Fibroblast of skin of right quadriceps (primary cell): Measurements from ENCODE around the gene KCNQ1.

Source experiments
- DNase-seq: peaks from one replicate; pipeline ENCODE4 v3.0.0-alpha.2; 2013

KCNQ1 gene

DNA sequence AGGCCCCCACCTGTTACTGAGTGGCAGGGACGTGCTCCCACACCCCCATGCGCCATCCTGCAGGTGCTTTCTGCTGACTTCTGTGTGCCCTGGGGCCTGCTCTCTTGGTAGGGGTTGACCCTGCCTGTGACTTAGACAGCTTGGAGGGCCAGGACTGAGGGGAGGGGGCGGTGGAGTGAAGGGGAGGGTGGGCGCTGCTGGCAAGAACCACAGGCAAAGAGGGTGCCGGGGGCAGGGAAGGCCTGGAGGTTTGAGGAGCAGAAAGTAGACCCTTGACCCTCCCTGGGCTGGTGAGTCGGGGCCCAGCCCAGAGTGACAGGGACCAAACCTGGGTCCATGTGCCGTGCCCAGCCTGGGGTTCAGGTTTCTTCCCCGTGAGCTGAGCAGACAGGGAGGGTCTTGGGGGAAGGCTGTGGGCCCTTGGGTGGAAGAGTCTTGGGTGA lies 17.8 kb downstream of the KCNQ1 start:
- DNase-seq = no peak

DNA sequence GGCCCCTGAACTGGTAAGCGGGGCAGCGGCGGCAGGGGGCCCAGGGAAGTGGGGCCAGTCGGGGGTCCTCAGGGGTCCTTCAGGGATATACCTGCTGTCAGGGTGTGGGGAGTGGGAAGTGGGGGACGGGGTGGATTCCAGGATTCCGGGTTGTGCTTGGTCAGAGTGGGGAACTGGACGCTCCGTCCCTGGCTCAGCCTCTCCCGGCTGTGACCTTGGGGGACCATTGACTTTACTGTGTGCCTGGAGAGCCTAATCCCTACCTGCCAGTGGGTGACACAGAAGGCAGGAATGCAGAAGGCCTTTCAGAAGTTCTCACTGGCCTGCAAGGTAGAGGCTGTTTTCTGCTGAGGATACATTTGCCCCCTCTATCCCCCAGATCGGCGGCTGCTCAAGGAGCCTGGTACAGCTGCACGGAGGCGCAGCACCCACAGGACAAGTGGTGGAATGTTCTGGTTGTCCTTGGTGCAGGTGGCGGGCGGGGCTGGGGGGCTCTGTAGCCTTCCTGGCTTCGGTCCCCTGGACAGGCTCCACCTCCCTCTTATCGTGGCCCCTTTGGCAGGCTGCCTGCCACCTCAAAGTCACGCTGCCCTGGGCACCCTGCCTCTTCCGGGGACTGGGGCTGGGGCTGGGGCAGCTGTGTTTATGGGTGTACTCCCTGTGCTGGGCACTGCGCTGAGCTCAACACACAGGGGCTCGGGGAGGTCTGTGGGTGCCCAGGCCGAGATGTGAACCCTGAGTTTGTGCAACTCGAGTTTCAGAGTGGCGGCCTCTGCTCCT lies 18.4 kb downstream of the KCNQ1 start:
- no peak for DNase-seq

DNA sequence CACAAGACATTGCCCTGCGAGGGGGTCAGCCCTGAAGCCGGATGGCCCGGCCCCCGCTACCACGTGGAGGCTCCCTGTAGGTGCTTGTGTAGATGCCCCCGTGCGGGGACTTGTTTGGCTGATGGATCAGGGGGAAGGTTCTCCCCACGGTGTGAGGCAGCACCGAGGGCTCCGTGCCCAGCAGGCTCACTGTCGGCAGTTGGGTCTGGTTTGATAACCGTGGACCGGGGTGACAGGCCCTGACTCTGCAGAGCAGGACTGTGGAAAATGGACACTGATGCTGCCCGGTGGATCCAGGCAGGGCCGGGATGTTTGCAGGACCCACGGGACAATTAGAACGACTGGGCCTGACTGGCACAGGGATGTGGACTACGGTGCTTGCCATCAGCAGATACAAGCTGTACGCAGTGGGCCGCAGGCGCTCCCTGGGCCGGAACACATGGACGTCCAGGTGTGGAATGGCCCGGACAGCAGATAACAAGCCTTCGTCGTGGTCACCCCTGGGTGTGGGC lies 19.0 kb downstream of the KCNQ1 start:
- no peak for DNase-seq

DNA sequence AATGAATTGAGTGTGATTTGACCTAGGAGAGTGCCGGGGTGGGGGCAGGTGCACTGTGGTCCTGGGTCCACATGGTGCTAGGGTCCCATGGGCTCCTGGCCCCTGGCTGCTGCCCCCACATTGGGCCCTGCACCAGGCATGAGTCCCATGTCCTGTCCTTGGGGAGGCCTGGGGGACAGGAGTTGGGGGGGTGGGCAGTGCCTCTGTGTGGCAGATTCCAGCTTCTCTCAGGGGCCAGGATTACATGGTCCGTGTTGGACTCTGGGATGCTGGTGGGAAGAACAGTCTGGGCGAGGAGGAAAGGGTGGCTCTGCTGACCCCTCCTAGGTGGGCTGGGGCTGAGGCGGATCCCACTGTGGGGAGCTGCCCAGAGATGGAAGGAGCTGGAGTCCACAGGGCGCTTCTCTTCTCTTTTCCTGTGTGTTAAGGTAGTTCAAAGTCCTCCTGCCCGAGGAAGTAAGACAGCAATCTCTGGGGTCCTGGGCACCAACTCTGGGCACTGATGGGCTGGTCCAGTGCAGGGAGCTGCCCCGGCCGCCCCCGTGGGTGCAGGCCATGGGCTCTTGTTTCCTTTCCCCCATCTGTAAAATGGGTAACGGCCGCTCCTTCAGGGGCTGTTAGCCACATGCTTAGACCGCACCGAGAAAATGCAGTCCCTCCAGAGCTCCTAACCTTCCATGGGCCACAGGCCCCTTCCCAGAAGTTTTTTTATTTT lies 19.8 kb downstream of the KCNQ1 start:
- no peak for DNase-seq

DNA sequence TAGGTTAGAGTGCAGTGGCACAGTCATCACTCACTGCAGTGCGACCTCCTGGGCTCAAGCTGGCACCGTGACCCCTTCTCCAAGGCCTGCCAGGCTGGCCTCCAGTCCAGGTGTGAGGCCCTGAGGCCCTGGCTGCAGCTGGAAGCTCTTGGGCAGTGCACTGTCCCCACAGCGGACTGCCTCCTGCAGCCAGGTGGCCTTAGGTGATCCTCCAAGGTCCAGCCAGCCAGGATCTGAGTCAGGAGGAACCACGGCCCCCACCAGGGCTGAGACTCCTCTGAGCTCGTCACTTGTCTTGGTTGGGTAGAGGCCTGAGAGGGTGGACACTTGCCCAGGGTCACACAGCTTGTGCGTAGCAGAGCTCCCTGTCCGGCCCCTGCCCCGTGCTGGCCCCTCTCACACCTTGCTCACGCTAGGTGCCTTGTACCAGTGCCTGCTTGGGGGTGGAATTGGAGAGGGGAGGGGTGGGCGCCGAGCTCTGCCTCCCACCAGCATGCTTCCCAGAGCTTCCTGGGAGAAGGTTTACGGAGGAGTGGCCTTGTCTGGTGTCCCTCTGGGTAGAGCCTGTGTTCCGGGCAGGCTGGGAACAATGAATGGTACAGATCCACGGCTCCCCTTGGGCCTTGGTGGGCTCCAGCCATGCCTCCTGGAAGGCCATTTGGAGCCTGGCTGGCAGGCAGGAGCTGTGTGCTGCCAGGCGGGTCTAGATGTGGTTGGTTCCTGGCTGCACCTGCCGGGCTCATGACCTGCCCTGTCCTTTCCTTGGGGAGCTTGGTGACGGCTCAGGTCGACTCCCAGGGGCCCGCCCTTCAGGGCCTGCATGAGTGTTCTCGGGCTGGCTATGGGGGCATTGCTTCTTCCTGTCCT lies 20.6 kb downstream of the KCNQ1 start:
- no peak for DNase-seq

- no peak for DNase-seq
Observed at GRCh38 chr11:2466069-2466801, 21.4 kb downstream of the KCNQ1 start.

DNA sequence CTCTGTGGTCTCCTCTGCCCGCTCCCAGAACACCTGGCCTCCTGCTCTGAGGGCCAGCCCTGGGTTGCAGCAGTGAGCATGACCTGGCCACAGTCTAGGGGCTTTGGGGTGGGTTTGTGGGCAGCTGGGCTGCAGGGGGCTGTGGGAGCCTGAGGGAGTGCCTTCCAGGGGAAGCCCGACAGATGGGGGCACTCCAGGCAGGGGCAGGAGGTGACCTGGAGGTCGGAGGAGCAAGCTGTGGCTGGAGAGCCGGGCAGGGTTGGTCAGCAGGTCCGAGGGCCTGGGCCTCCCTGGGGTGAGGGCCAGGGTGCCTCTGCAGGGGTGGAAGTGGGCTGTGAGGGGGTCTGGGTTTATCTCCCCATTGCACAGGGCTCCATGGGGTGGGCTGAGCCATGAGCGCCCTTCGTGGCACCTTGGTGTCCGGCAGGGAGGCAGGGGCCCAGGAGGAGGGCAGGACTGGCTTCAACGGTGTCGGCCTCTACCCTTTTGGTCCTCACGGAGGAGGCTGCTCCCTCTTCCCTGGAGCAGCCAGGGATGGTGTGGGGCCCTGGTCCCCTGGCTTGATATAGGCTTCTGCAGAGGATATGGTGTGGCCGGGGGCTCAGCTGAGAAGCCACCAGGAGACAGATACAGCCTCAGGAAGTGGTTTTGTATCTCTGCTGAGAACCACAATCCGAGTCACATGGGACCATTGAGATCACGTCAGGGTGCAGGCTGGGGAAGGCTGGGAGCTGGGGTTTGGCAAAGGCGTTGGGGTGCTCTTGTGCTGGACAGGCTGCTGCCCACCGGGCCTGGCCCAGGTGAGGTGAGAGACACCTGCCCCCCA lies 22.3 kb downstream of the KCNQ1 start:
- no peak for DNase-seq

DNA sequence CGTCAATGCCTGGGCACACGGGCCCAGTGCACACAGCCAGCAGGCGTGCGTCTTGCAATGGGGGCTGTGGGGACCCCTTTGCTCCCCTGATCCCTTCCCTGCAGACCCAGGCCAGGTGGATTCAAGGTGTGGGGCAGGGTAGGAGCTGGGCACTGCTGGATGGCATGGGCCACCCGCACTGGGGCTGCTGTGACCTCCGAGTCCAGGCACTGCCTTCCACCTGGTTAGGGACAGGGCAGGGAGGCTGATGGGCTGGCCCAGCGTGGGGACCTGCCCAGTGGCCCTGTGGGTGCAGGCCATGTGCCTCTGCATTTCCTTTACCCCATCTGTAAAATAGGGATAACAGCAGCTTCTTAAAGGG lies 22.9 kb downstream of the KCNQ1 start:
- no peak for DNase-seq

- DNase-seq = no peak
Observed at GRCh38 chr11:2468363-2469235, 23.8 kb downstream of the KCNQ1 start.

GRCh38 chr11:2470495-2470894 lies 25.7 kb downstream of the KCNQ1 start:
- no peak for DNase-seq

DNA sequence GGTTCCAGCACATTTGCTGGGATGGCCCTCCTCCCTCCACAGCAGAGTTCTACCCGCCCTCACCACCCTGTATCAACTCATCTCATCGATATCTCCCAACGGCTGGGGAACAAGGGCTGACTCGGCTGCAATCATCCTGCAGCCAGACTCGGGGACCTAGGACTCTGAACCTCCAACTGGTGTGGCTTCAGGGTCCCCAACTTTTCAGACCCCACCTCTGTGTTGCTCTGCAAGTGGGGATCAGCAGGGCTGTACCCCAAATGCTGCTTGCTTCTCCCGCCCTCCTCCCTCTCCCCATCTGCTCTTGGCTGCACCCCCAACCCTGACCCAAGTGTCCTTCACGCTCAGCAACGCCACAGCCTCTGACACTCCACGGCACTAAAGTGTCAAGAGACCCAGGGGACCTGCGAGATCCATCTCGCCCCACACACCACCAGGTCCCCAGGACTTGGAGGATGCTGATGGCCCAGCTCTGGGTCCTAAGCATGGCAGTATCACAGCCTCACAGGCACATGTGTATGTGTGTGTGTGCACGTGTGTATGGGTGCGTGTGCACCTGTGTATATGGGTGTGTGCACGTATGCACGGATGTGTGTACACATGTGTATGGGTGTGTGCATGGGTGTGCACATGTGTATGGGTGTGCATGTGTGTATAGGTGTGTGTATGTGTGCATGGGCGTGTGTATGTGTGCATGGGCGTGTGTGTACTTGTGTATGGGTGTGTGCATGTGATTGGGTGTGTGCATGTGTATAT lies 26.4 kb downstream of the KCNQ1 start:
- DNase-seq = no peak

DNA sequence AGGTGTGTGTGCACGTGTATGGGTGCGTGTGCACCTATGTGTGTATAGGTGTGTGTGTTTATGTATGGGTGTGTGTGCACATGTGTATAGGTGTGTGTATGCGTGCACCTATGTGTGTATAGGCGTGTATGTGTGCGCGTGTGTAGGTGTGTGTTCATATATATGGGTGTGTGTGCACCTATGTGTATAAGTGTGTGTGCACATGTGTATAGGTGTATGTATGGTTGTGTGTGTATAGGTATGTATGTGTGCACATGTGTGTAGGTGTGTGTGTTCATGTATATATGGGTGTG lies 26.9 kb downstream of the KCNQ1 start:
- DNase-seq = no peak

GRCh38 chr11:2472428-2473186 lies 27.8 kb downstream of the KCNQ1 start:
- DNase-seq = no peak

DNA sequence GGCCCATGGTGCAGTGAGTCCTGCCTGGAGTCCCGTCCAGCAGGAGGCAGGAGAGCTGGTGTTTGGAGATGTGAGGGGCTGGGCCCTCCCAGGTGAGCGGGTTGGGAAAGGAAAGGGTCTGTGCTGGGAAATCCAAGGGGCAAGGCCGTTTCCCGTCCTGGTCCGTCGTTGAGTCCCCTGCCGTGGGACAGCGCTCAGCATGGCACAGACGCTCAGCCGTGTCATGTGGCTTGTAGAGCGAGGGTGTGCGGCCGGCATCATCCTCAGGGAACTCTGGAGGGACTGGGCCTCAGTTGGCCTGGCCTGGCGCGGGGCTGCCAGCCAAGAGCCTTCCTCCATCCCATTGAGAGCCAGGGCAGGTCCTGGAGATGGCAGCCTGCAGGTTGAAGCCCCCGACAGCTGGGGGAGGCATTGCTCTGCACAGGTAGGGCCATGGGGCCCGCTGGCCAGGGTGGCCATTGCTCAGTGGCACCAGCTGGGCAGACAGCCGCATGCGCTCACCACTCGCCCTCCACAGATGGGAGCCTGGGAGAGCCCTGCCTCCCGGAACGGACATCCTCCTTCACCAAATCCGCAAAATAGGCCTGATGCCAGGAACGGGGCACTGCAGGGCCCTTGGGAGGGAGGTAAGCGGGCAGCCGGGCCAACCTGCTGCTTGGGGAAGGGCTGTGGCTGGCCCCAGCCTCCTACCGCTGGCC lies 28.7 kb downstream of the KCNQ1 start:
- no peak for DNase-seq

GRCh38 chr11:2474059-2474901 lies 29.5 kb downstream of the KCNQ1 start:
- DNase-seq = no peak

- no peak for DNase-seq
Observed at GRCh38 chr11:2475136-2475918, 30.5 kb downstream of the KCNQ1 start.

GRCh38 chr11:2477254-2477653 lies 32.4 kb downstream of the KCNQ1 start:
- DNase-seq = no peak
